Caco-2 (cell line): ENCODE results near the gene CFAP210. TPM values are rescaled to one million over a fixed set of nuclear protein-coding genes. Genes with fewer than 3 reads are reported as not detected.

Experiments
- BruUV-seq: library from RNA; stranded (reverse); fragments of 400-500 nt; replicated peaks from 2 replicates; lab custom pipeline; 2021; lab: Mats Ljungman, UMichigan
- CTCF ChIA-PET: fragments of 300-600 bp; sonication (Branson Sonifier 250); formaldehyde crosslinking; loops from one replicate; lab custom pipeline; 2022; ENCODE audit warnings: antibody characterized with exemption; lab: Charles Lee
- POLR2A ChIA-PET: fragments of 300-600 bp; sonication (Branson Sonifier 250); formaldehyde crosslinking; loops from one replicate; lab custom pipeline; 2022; ENCODE audit warnings: antibody characterized with exemption; lab: Charles Lee
- DNase-seq, 2 experiments: peaks; one replicate each; pipeline versions ENCODE4 v3.0.0 to v3.0.0-alpha.2; 2020 to 2022
- H3K27me3 ChIP-seq: replicated peaks from 2 replicates; pipeline ENCODE4 v1.6.0; 2011; ENCODE audit warnings: low read length; ENCODE audit not compliant: control insufficient read depth, insufficient read depth
- H3K36me3 ChIP-seq: 2 replicates; pipeline ENCODE4 v1.5.1; 2011; ENCODE audit warnings: low read length; ENCODE audit not compliant: control insufficient read depth, insufficient read depth
- H3K4me1 ChIP-seq: fragments of 250-450 bp; sonication (Bioruptor Pico); 2 replicates; pipeline ENCODE4 v1.5.1; 2020; ENCODE audit warnings: mild to moderate bottlenecking
- H3K4me3 ChIP-seq: 2 replicates; pipeline ENCODE4 v1.5.1; 2011; ENCODE audit warnings: low read depth, mild to moderate bottlenecking, control low read depth, low read length
- H3K9me3 ChIP-seq: fragments of 250-450 bp; sonication (Bioruptor Pico); 2 replicates; pipeline ENCODE4 v1.5.1; 2020; ENCODE audit warnings: mild to moderate bottlenecking, moderate library complexity
- H3K27ac Mint-ChIP-seq: one replicate; pipeline ENCODE4 v1.8.0; 2022; ENCODE audit warnings: mixed read lengths; ENCODE audit not compliant: unreplicated experiment
- H3K27me3 Mint-ChIP-seq: one replicate; pipeline ENCODE4 v1.8.0; 2022; ENCODE audit warnings: mixed read lengths; ENCODE audit not compliant: insufficient read depth, unreplicated experiment
- H3K36me3 Mint-ChIP-seq: one replicate; pipeline ENCODE4 v1.8.0; 2022; ENCODE audit warnings: mild to moderate bottlenecking, mixed read lengths; ENCODE audit not compliant: insufficient read depth, unreplicated experiment
- H3K4me1 Mint-ChIP-seq: one replicate; pipeline ENCODE4 v1.8.0; 2022; ENCODE audit warnings: low read depth, mixed read lengths; ENCODE audit not compliant: unreplicated experiment
- H3K4me3 Mint-ChIP-seq: one replicate; pipeline ENCODE4 v1.8.0; 2022; ENCODE audit warnings: mild to moderate bottlenecking, moderate library complexity, mixed read lengths; ENCODE audit not compliant: unreplicated experiment
- H3K9me3 Mint-ChIP-seq: one replicate; pipeline ENCODE4 v1.8.0; 2022; ENCODE audit warnings: mixed read lengths; ENCODE audit not compliant: unreplicated experiment
- CTCF ChIP-seq, 2 experiments: fragments of 200-600 bp in 1 of 2; IDR thresholded peaks; 1 replicate in 1 of 2; 2 replicates in 1 of 2; pipeline versions ENCODE4 v1.5.1 to v1.8.0; 2011 to 2022; ENCODE audit warnings: antibody characterized with exemption in 1 of 2, control low read depth in 1 of 2, inconsistent platforms in 1 of 2, low read depth in 1 of 2, low read length in 1 of 2, mild to moderate bottlenecking in 1 of 2, moderate library complexity in 1 of 2; ENCODE audit not compliant: insufficient read depth in 1 of 2, severe bottlenecking in 1 of 2, unreplicated experiment in 1 of 2
- intact Hi-C: fragments of 100-400 bp; cut with micrococcal nuclease; formaldehyde crosslinking; loops from one replicate; pipeline ENCODE4 v1.10.0; 2022; ENCODE audit not compliant: unreplicated experiment
- total RNA-seq: library from RNA; stranded (reverse); gene quantifications from 2 replicates; pipeline ENCODE4 v1.2.3, GENCODE V29; 2022

CFAP210 gene
- total RNA-seq, 1 experiment from 2014 or later, result not detected

- Mint-ChIP-seq H3K27ac (no peak overlapping the region), H3K27me3 (no peaks in the 10 kb centered on the region), H3K9me3 (no peaks in the 10 kb centered on the region), H3K4me3 (no peak overlapping the region), H3K4me1 (no peaks in the 10 kb centered on the region), H3K36me3 (no peaks in the 10 kb centered on the region)
- Histone ChIP-seq H3K36me3 (no peaks in the 10 kb centered on the region), H3K9me3 (no peaks in the 10 kb centered on the region), H3K4me3 (no peak overlapping the region), H3K27me3 (no peaks in the 10 kb centered on the region), H3K4me1 (no peaks in the 10 kb centered on the region)
- BruUV-seq, result no TSS peak
- ChIA-PET POLR2A (no interaction called here), CTCF (no interaction called here)
- intact Hi-C loops, result no loop called here
- no peak for DNase-seq
- TF ChIP-seq CTCF (IDR thresholded peaks at IDR 0.05; ENCODE audit: insufficient read depth in 1 of 2, low read depth in 1 of 2, low read length in 1 of 2, severe bottlenecking in 1 of 2, unreplicated experiment in 1 of 2), result no peak
Observed at GRCh38 chr2:169673106-169673505, 21.1 kb downstream of the CFAP210 start.

- Mint-ChIP-seq H3K4me3 (no peak overlapping the region), H3K27ac (no peak overlapping the region), H3K36me3 (no peaks in the 10 kb centered on the region), H3K27me3 (no peaks in the 10 kb centered on the region), H3K9me3 (no peaks in the 10 kb centered on the region), H3K4me1 (no peaks in the 10 kb centered on the region)
- Histone ChIP-seq H3K27me3 (no peaks in the 10 kb centered on the region), H3K9me3 (no peaks in the 10 kb centered on the region), H3K36me3 (no peaks in the 10 kb centered on the region), H3K4me1 (no peaks in the 10 kb centered on the region), H3K4me3 (no peak overlapping the region)
- ChIA-PET CTCF (no interaction called here), POLR2A (interaction anchor here (0.5 kb wide), 1 partner anchor 127 kb away, joined by 4 read pairs; no protein-coding TSS in a partner anchor)
- intact Hi-C loops, result no loop called here
- no peak for DNase-seq
- no peak for TF ChIP-seq CTCF (IDR thresholded peaks at IDR 0.05; ENCODE audit: insufficient read depth in 1 of 2, low read depth in 1 of 2, low read length in 1 of 2, severe bottlenecking in 1 of 2, unreplicated experiment in 1 of 2)
- BruUV-seq, result no TSS peak
Observed at GRCh38 chr2:169672406-169672805, 21.8 kb downstream of the CFAP210 start.

GRCh38 chr2:169670937-169671336, 23.3 kb downstream of the CFAP210 start:
- H3K27ac Mint-ChIP-seq, result no peak overlapping the region
- intact Hi-C loops, result no loop called here
- H3K9me3 Mint-ChIP-seq, result no peaks in the 10 kb centered on the region
- H3K27me3 Mint-ChIP-seq, result no peaks in the 10 kb centered on the region
- ChIA-PET POLR2A (no interaction called here), CTCF (no interaction called here)
- no peaks in the 10 kb centered on the region for H3K36me3 Mint-ChIP-seq
- DNase-seq, result no peak
- no peaks in the 10 kb centered on the region for H3K27me3 ChIP-seq
- no peak for TF ChIP-seq CTCF (IDR thresholded peaks at IDR 0.05; ENCODE audit: insufficient read depth in 1 of 2, low read depth in 1 of 2, low read length in 1 of 2, severe bottlenecking in 1 of 2, unreplicated experiment in 1 of 2)
- no peaks in the 10 kb centered on the region for H3K4me1 Mint-ChIP-seq
- no peaks in the 10 kb centered on the region for H3K9me3 ChIP-seq
- no peak overlapping the region for H3K4me3 ChIP-seq
- no TSS peak for BruUV-seq
- no peaks in the 10 kb centered on the region for H3K36me3 ChIP-seq
- H3K4me1 ChIP-seq, result no peaks in the 10 kb centered on the region
- H3K4me3 Mint-ChIP-seq, result no peak overlapping the region
